Mesendoderm (in vitro differentiated cells): ENCODE data around the gene ZNF391.

Experiments used
- DNase-seq: peaks from one replicate; pipeline ENCODE4 v3.0.0; 2013
- H2AK5ac ChIP-seq: 2 replicates; pipeline ENCODE4 v1.6.1; 2013; ENCODE audit warnings: low read length, inconsistent platforms
- H2BK120ac ChIP-seq: 2 replicates; pipeline ENCODE4 v1.6.1; 2013; ENCODE audit warnings: low read depth, mild to moderate bottlenecking, low read length, moderate library complexity, mixed read lengths
- H2BK15ac ChIP-seq: replicated peaks from 2 replicates; pipeline ENCODE4 v1.6.1; 2013; ENCODE audit warnings: low read depth, mild to moderate bottlenecking, moderate library complexity
- H2BK5ac ChIP-seq: 2 replicates; pipeline ENCODE4 v1.6.1; 2013; ENCODE audit warnings: low read length, inconsistent platforms
- H3K18ac ChIP-seq: 2 replicates; pipeline ENCODE4 v1.6.1; 2013; ENCODE audit warnings: mild to moderate bottlenecking, low read length, mixed read lengths
- H3K23ac ChIP-seq: one replicate; pipeline ENCODE4 v1.6.1; 2013; ENCODE audit warnings: low read length
- H3K27ac ChIP-seq: 2 replicates; pipeline ENCODE4 v1.5.1; 2013; ENCODE audit warnings: low read depth, mild to moderate bottlenecking, inconsistent platforms, low read length, moderate library complexity
- H3K27me3 ChIP-seq: 2 replicates; pipeline ENCODE4 v1.6.1; 2013; ENCODE audit warnings: low read length, control low read depth, mild to moderate bottlenecking, inconsistent platforms; ENCODE audit not compliant: insufficient read depth, poor library complexity
- H3K36me3 ChIP-seq: 2 replicates; pipeline ENCODE4 v1.6.1; 2013; ENCODE audit warnings: low read length, inconsistent platforms; ENCODE audit not compliant: control insufficient read depth, insufficient read depth
- H3K4ac ChIP-seq: one replicate; pipeline ENCODE4 v1.6.1; 2013; ENCODE audit warnings: low read depth, mild to moderate bottlenecking, low read length, moderate library complexity
- H3K4me1 ChIP-seq: 2 replicates; pipeline ENCODE4 v1.6.1; 2013; ENCODE audit warnings: low read depth, low read length, inconsistent platforms; ENCODE audit not compliant: control insufficient read depth
- H3K4me2 ChIP-seq: 2 replicates; pipeline ENCODE4 v1.6.1; 2013; ENCODE audit warnings: low read length
- H3K4me3 ChIP-seq: 2 replicates; pipeline ENCODE4 v1.5.1; 2013; ENCODE audit warnings: mild to moderate bottlenecking, low read length
- H3K56ac ChIP-seq: one replicate; pipeline ENCODE4 v1.6.1; 2013; ENCODE audit warnings: low read length
- H3K79me1 ChIP-seq: 2 replicates; pipeline ENCODE4 v1.6.1; 2013; ENCODE audit warnings: low read length, inconsistent platforms
- H3K79me2 ChIP-seq: 2 replicates; pipeline ENCODE4 v1.6.1; 2013; ENCODE audit warnings: mild to moderate bottlenecking, low read length; ENCODE audit not compliant: control insufficient read depth, insufficient read depth
- H3K9ac ChIP-seq: 2 replicates; pipeline ENCODE4 v1.6.1; 2013; ENCODE audit warnings: low read length, inconsistent platforms
- H4K5ac ChIP-seq: one replicate; pipeline ENCODE4 v1.6.1; 2013; ENCODE audit warnings: low read length
- H4K8ac ChIP-seq: one replicate; pipeline ENCODE4 v1.6.1; 2013; ENCODE audit warnings: low read depth, mild to moderate bottlenecking, control low read depth, low read length, moderate library complexity
- WGBS: extraction: QIAGEN DNeasy Blood & Tissue Kit; methylation state at CpG from one replicate; pipeline ENCODE4 v1.1.7; 2013; ENCODE audit warnings: low lambda C conversion rate, missing lambda C conversion rate; ENCODE audit not compliant: insufficient coverage; ENCODE audit errors: extremely low coverage; 5-methylcytosine and 5-hydroxymethylcytosine counted together

The ZNF391 gene

GRCh38 chr6:27441001-27441400, 52.4 kb downstream of the ZNF391 start:
- H2BK120ac ChIP-seq: no peak overlapping the region

GRCh38 chr6:27442932-27443331, 54.4 kb downstream of the ZNF391 start:
- no CpG with 5 or more reads among the region's 1 CpG for whole genome bisulfite sequencing
- no peak overlapping the region for H3K9ac ChIP-seq
- no peak overlapping the region for H3K27ac ChIP-seq
- no peak overlapping the region for H4K5ac ChIP-seq
- no peak overlapping the region for H2BK5ac ChIP-seq
- H3K4me1 ChIP-seq: no peaks in the 10 kb centered on the region
- no peak overlapping the region for H3K23ac ChIP-seq
- H3K4ac ChIP-seq: no peak overlapping the region
- H3K36me3 ChIP-seq: no peaks in the 10 kb centered on the region
- no peaks in the 10 kb centered on the region for H3K27me3 ChIP-seq
- no peak overlapping the region for H2BK15ac ChIP-seq
- H3K56ac ChIP-seq: no peak overlapping the region
- H2BK120ac ChIP-seq: no peak overlapping the region
- H3K4me2 ChIP-seq: no peak overlapping the region
- H3K79me1 ChIP-seq: no peaks in the 10 kb centered on the region
- H4K8ac ChIP-seq: no peak overlapping the region
- H3K4me3 ChIP-seq: no peak overlapping the region
- no peak overlapping the region for H2AK5ac ChIP-seq
- no peak overlapping the region for H3K18ac ChIP-seq
- H3K79me2 ChIP-seq: no peaks in the 10 kb centered on the region
- DNase-seq: no peak

More at GRCh38 chr6:27441001-27441400, 52.4 kb downstream of the ZNF391 start:
- Histone ChIP-seq H4K5ac (no peak overlapping the region), H3K56ac (no peak overlapping the region), H3K18ac (no peak overlapping the region), H3K27ac (no peak overlapping the region), H2BK5ac (no peak overlapping the region), H3K23ac (no peak overlapping the region), H2AK5ac (no peak overlapping the region), H3K27me3 (no peaks in the 10 kb centered on the region), H2BK15ac (no peak overlapping the region), H3K4me3 (no peak overlapping the region), H3K79me1 (no peaks in the 10 kb centered on the region), H3K4me1 (no peaks in the 10 kb centered on the region), H3K9ac (no peak overlapping the region), H3K79me2 (no peaks in the 10 kb centered on the region), H3K36me3 (no peaks in the 10 kb centered on the region), H4K8ac (no peak overlapping the region), H3K4me2 (no peak overlapping the region), H3K4ac (no peak overlapping the region)
- no CpG with 5 or more reads among the region's 3 CpGs for WGBS
- DNase-seq: no peak

- Histone ChIP-seq H3K4me3 (no peak overlapping the region), H2BK5ac (no peak overlapping the region), H3K18ac (no peak overlapping the region), H3K36me3 (peaks cover 3% of the 10 kb centered on the region), H2BK15ac (no peak overlapping the region), H3K27me3 (no peaks in the 10 kb centered on the region), H3K56ac (no peak overlapping the region), H3K27ac (no peak overlapping the region), H3K79me2 (no peaks in the 10 kb centered on the region), H3K4ac (no peak overlapping the region), H2AK5ac (no peak overlapping the region), H4K5ac (no peak overlapping the region), H3K23ac (no peak overlapping the region), H3K4me1 (no peaks in the 10 kb centered on the region), H3K9ac (no peak overlapping the region), H3K4me2 (no peak overlapping the region), H2BK120ac (no peak overlapping the region), H4K8ac (no peak overlapping the region), H3K79me1 (no peaks in the 10 kb centered on the region)
- no CpG with 5 or more reads among the region's 1 CpG for WGBS
- no peak for DNase-seq
These were observed 59.9 kb downstream of the ZNF391 start for GRCh38 chr6:27448456-27448855.

- Histone ChIP-seq H3K4me1 (no peaks in the 10 kb centered on the region), H2BK5ac (no peak overlapping the region), H3K4me2 (no peak overlapping the region), H3K79me1 (no peaks in the 10 kb centered on the region), H3K18ac (no peak overlapping the region), H3K9ac (no peak overlapping the region), H3K23ac (no peak overlapping the region), H3K79me2 (no peaks in the 10 kb centered on the region), H3K4ac (no peak overlapping the region), H3K36me3 (peaks cover 12% of the 10 kb centered on the region), H3K56ac (no peak overlapping the region), H3K27me3 (no peaks in the 10 kb centered on the region), H2BK15ac (no peak overlapping the region), H4K5ac (no peak overlapping the region), H2BK120ac (no peak overlapping the region), H2AK5ac (no peak overlapping the region), H3K27ac (no peak overlapping the region), H4K8ac (no peak overlapping the region), H3K4me3 (peak overlapping the region; percentile 33)
- WGBS: no CpG with 5 or more reads among the region's 9 CpGs
- DNase-seq: peak; percentile 34
These were observed 63.3 kb downstream of the ZNF391 start for GRCh38 chr6:27451660-27452390.

- DNase-seq: peak; percentile 57
- H2BK120ac ChIP-seq: no peak overlapping the region
- H3K4me2 ChIP-seq: no peak overlapping the region
- no peak overlapping the region for H3K27ac ChIP-seq
- no peak overlapping the region for H4K5ac ChIP-seq
- H3K56ac ChIP-seq: no peak overlapping the region
- no CpG with 5 or more reads among the region's 3 CpGs for WGBS
- H3K79me2 ChIP-seq: no peaks in the 10 kb centered on the region
- H3K4ac ChIP-seq: no peak overlapping the region
- H2BK15ac ChIP-seq: no peak overlapping the region
- H3K23ac ChIP-seq: no peak overlapping the region
- H3K4me3 ChIP-seq: peak overlapping the region; percentile 16
- H3K9ac ChIP-seq: no peak overlapping the region
- no peak overlapping the region for H2AK5ac ChIP-seq
- no peaks in the 10 kb centered on the region for H3K4me1 ChIP-seq
- H3K18ac ChIP-seq: no peak overlapping the region
- no peaks in the 10 kb centered on the region for H3K79me1 ChIP-seq
- H3K27me3 ChIP-seq: no peaks in the 10 kb centered on the region
- H2BK5ac ChIP-seq: no peak overlapping the region
- no peak overlapping the region for H4K8ac ChIP-seq
- H3K36me3 ChIP-seq: peaks cover 12% of the 10 kb centered on the region
These were observed 63.9 kb downstream of the ZNF391 start for GRCh38 chr6:27452496-27452897.
